ENCODE results near the gene RAB20. TPM values are rescaled to one million over a fixed set of nuclear protein-coding genes. Genes with fewer than 3 reads are reported as not detected.
A peak's percentile ranks its signal among the peaks of the same experiment; 100 is the strongest.

The RAB20 gene
- total and polyA plus RNA-seq, 9 of the 15 experiments (the other 6 are each of a cell fraction or from before 2014, with no cell fraction given): 0.62 to 9.2 (median 5.4) TPM

DNA sequence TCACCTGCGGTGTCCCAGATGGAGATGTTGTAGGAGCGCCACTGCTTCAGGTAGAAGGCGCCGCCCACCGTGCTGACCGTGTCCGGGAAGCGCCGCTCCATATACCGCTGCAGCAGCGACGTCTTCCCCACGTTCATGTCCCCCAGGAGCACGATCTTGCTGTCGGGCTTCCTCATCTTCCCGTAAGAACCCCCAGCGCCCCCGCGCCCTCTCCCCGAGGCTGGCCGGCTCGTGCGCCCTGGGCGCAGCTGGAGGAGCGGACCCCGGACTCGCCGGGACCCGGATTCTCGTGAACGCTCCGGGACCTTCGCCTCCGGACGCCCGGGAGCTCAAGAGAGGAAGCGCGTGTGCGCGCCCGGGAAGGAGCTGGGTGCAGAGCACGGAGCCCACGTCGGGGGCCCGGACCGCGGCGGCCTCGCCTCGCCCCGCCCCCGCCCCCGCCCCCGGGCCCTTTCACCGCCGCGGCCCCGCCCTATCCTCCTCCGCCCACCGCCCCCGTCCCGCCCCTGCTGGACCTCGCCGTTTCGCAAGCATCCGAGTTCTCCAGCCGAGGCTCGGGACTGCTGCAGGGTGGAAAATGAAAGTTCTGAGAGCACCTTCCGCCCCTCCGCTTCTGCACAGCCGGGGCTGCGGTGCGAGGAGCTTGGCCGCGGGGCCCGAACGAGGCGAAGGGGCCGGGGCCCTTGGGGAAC, at the start of gene RAB20 (continued):
- TF ChIP-seq, protein P1, sequence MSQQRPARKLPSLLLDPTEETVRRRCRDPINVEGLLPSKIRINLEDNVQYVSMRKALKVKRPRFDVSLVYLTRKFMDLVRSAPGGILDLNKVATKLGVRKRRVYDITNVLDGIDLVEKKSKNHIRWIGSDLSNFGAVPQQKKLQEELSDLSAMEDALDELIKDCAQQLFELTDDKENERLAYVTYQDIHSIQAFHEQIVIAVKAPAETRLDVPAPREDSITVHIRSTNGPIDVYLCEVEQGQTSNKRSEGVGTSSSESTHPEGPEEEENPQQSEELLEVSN (IDR thresholded peaks at IDR 0.05; ENCODE audit: borderline replicate concordance in 1 of 2, extremely low read depth in 1 of 2, insufficient read depth in 1 of 2, insufficient read length in 1 of 2, low read depth in 1 of 2, low read length in 1 of 2, poor library complexity in 1 of 2, severe bottlenecking in 1 of 2): peak; percentile 5 to 71
- no peak for TF ChIP-seq XRCC3 (IDR thresholded peaks at IDR 0.05)
- no peak for TF ChIP-seq FOXO4 (CRISPR knock-in tag; IDR thresholded peaks at IDR 0.05)
- TF ChIP-seq RFX5 (IDR thresholded peaks at IDR 0.05; ENCODE audit: low read depth, low read length): no peak
- no peak for TF ChIP-seq NFXL1 (CRISPR knock-in tag; IDR thresholded peaks at IDR 0.05)
- TF ChIP-seq ZKSCAN3 (CRISPR knock-in tag; IDR thresholded peaks at IDR 0.05): no peak
- TF ChIP-seq, protein P2, sequence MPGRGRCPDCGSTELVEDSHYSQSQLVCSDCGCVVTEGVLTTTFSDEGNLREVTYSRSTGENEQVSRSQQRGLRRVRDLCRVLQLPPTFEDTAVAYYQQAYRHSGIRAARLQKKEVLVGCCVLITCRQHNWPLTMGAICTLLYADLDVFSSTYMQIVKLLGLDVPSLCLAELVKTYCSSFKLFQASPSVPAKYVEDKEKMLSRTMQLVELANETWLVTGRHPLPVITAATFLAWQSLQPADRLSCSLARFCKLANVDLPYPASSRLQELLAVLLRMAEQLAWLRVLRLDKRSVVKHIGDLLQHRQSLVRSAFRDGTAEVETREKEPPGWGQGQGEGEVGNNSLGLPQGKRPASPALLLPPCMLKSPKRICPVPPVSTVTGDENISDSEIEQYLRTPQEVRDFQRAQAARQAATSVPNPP (IDR thresholded peaks at IDR 0.05; ENCODE audit: borderline replicate concordance, insufficient read depth, insufficient read length): no peak
- peak; percentile 50 for TF ChIP-seq RBBP5 (IDR thresholded peaks at IDR 0.05; ENCODE audit: borderline replicate concordance, insufficient read depth, low read length, poor library complexity, severe bottlenecking)
- no peak for TF ChIP-seq CREB1 (IDR thresholded peaks at IDR 0.05)
- TF ChIP-seq CREB1 (CRISPR knock-in tag; IDR thresholded peaks at IDR 0.05): no peak
- peak; percentile 62; the same call in 1 of the 2 replicates for TF ChIP-seq L3MBTL2 (IDR thresholded peaks at IDR 0.05)
- TF ChIP-seq PCBP1 (IDR thresholded peaks at IDR 0.05; ENCODE audit: low read depth, low read length, poor library complexity, severe bottlenecking): peak; percentile 32
- TF ChIP-seq YY1 (IDR thresholded peaks at IDR 0.05; ENCODE audit: borderline replicate concordance in 1 of 3, control insufficient read depth in 1 of 3, extremely low read depth in 1 of 3, insufficient read depth in 3 of 3, insufficient read length in 1 of 3, insufficient replicate concordance in 2 of 3, low read depth in 1 of 3, low read length in 2 of 3): no peak
- TF ChIP-seq, protein P3, sequence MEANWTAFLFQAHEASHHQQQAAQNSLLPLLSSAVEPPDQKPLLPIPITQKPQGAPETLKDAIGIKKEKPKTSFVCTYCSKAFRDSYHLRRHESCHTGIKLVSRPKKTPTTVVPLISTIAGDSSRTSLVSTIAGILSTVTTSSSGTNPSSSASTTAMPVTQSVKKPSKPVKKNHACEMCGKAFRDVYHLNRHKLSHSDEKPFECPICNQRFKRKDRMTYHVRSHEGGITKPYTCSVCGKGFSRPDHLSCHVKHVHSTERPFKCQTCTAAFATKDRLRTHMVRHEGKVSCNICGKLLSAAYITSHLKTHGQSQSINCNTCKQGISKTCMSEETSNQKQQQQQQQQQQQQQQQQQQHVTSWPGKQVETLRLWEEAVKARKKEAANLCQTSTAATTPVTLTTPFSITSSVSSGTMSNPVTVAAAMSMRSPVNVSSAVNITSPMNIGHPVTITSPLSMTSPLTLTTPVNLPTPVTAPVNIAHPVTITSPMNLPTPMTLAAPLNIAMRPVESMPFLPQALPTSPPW (CRISPR knock-in tag; IDR thresholded peaks at IDR 0.05): peak; percentile 85
- 0 out of 2 replicates have a peak, but pooled peaks have one; percentile 59 for TF ChIP-seq NR3C1 (CRISPR knock-in tag; IDR thresholded peaks at IDR 0.05)
- TF ChIP-seq CEBPB (tag; IDR thresholded peaks at IDR 0.05): peak; percentile 74
- peak in 1 of 2 experiments; percentile 44; a peak in 2 of 4 replicates for TF ChIP-seq MAZ (CRISPR knock-in tag; conservative IDR thresholded peaks at IDR 0.05 in 1 of 2, IDR thresholded peaks at IDR 0.05 in 1 of 2)
- no peak for TF ChIP-seq ESRRB (CRISPR knock-in tag; IDR thresholded peaks at IDR 0.05; ENCODE audit: borderline replicate concordance)
- TF ChIP-seq ZNF175 (CRISPR knock-in tag; IDR thresholded peaks at IDR 0.05; ENCODE audit: low read depth): no peak
